HG03103 (cell line): Measurements from ENCODE around the gene SLC25A23.

Source experiments
- ATAC-seq: cut with Tn5 transposase; IDR thresholded peaks from one replicate; pipeline ENCODE4 v1.9.1; 2021; ENCODE audit warnings: low read depth; ENCODE audit not compliant: unreplicated experiment

SLC25A23 gene

DNA sequence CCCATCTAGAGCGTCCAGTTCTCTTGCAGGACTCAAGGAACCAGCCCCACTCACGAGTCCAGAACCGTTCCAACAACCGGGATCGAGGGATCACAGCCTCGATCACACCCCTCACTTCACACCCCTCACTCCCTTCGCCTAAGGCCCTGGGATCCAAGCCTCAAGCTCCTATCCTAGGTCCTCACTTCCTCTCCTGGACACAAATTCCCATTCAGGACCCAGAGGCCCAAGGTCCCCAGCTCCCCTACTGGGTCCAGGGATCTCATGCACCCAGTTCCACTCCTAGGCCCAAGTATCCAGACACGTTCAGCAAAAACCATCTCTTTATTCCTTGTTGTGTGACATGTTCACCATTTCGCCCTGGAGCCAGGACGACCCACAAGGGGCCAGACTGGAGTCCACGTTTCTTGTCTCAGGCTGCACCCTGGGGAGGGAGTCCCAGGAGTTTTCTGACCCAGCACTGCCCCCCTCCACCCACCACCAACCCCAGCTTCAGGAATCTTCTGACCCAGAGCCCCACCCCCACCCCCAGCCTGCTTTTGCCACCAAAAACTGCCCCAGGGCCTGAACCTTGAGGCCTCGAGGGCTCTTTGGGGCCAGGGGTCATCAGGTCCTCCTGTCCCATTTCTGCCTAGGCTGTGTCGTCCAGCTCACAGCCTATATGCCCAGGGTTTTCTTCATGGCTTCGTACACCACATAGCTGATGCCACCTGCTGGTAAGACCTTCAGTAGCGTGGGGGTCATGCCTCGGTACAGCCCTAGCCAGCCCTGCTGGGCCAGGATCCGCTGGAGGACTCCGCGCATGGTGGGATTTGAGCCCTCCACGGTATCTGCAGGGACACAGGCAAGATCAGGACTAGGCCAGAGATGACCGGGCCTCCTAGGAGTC lies 33.6 kb downstream of the SLC25A23 start:
- no peak for ATAC-seq

DNA sequence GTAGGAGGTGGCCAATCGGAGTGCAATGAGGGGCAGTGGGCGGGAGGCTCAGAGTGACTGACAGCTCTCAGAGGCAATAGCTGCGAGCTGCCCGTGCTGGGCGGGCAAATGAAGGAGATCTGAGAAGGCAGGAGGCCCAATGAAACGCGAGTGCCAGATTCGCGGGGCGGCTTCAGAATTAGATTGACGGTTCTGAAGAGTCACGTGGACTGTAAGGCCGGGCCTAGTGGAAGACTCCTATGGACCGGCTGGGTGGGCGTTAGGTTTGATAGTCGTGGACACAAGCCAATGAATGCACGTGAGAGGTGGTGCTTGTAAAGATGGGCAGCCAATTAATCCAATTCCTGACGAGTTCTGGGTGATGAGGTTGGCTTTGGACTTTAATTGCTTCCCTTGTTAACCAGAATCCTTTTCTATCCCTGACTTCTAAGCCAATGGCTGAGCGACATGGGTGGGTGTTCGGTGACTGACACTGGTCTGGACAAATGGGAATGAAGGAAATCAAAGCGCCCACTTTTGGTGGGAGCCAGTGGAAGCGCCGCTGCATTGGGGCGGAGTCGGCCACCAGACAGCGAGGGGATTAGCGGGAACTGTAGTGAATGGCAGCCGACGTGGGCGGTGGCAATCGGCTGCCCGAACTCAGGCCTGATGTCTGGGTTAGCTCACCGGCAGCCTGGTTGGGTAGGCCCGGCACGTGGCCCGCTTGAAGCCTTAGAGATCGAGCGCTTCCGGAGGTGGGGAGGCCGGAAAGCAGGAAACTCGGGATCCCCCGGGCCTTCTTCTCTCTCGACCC lies 34.5 kb downstream of the SLC25A23 start:
- ATAC-seq: peak; percentile 84

DNA sequence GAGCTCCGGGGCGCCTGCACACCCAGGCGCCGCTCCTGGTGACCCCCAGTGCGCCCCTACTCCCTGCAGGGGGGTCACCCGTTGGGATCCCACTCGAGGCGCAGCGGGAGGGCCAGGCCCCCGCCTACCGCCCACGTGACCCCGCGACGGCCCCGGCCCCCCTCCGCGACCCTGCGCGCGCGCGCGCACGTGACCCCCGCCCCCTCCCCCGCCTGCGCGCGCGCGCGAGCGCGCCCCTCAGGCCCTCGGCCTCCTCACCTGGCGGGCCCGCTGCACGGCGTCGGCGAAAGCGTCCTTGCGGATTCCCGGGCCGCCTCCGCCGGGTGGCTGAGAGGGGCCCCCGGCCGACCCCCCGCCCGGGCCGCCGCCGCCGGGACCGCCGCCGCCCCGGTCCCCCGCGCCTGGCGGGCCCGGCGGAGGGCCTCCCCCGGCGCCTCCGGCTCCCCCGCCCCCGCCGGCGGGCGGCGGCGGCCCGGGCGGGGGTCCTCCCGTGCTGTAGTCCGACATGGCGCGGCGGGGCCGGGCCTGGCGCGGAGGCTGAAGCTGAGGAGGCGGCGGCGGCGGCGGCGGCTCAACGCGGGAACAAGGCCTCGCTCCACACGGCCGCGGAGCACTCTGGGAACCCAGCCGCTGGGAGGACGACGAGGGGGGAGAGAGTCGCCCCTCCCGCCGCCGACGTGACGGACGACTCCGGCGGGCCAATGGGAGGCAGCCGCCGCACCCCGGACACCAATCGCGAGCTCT lies 35.2 kb downstream of the SLC25A23 start, which contains the start of gene KHSRP:
Gene KHSRP (minus strand): TSS at position 617 of the 744 bp plus-strand sequence. CDS start 110 bp downstream, at position 507.
- no peak for ATAC-seq

DNA sequence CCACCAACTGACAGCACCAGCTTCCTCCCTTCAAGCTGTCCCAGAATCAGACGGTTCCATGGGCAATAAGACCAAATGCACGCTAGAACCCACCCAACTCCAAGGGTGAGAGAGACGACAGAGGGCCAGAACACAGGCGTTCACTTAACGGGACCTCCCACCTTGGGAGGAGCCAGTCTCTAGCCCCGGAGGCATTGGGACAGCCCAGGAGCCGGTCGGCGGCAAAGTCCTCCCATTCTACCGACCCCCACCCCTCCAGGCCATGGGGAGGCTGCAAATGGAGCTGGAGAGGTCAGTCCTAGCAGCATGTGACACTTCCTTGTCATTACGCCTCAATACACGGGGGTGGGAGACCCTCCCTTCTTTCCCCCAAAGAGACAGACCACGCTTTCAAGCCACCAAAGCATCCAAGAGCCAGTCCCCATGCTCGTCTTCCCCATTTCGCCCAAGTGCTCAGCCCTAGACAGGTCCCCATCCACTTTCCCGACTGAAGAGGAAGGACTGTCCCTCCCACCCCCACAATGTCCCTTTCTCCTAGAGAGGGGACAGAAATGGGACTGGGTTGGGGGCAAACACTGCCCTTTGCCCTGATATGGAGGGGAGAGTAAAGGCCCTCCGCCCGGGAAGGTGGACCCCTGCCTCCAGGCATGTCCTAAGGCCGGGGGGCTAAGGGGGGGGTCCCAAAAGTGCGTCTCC lies 35.9 kb downstream of the SLC25A23 start:
- no peak for ATAC-seq

DNA sequence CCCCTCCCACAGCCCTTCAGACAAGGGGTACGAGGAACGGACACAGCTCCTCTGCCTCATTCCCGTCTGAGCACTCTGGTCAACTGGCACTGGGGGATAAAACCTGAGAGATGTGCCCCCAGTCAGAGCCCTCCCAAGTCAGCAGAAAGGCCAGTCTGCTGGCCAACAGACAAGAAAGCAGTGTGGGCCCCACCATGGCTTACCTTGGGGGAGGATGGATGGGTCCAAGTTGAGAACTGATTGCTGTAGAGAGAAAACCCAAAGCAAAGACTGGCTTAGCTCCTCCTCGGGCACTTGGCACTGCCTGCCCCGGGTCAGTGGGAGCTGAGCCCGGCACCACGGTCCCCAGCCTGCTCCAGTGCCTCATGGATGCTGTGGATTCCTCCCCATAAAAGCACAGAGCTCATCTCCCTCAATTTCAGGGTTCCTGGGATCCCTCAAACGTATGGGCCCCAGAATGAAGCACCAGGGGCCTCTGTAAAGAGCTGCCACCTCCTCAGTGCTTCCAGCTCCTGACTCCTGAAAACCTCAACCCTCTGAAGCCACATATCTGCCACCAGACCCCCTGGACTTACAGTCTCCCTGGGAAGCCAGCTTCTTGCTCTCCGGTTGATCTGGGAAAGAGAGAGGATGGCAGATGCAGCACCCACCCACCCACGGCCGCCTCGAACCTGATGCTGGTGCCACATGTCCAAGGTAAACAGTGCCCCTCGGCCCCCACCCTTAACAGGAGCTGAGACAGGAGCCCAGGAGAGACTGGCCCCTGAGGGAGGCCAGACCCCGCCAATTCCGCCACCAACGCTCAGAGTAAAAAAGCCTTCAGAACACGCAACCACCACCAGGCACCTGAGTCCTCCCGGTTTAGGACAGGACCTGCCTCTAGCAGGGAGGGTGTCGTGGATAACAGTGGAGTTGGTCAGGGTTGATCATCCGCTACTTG lies 38.2 kb downstream of the SLC25A23 start:
- no peak for ATAC-seq

DNA sequence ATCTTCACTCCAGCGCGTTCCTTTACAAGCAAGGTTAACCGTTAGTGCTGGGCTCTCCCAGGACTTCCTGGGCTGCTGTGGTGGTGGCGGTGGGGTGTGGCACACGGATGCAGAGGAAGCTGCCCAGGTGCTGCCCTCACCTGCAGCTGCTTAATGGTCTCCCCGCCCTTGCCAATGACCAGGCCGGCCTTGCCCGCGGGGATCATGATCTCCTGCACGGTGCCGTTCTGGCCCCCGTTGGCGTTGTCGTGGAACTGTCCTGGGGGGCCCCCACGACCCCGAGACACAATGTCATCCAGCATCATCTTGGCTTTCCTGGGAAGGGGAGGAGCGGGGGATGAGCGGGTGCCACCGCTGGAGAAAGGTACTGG lies 41.0 kb downstream of the SLC25A23 start:
- no peak for ATAC-seq

DNA sequence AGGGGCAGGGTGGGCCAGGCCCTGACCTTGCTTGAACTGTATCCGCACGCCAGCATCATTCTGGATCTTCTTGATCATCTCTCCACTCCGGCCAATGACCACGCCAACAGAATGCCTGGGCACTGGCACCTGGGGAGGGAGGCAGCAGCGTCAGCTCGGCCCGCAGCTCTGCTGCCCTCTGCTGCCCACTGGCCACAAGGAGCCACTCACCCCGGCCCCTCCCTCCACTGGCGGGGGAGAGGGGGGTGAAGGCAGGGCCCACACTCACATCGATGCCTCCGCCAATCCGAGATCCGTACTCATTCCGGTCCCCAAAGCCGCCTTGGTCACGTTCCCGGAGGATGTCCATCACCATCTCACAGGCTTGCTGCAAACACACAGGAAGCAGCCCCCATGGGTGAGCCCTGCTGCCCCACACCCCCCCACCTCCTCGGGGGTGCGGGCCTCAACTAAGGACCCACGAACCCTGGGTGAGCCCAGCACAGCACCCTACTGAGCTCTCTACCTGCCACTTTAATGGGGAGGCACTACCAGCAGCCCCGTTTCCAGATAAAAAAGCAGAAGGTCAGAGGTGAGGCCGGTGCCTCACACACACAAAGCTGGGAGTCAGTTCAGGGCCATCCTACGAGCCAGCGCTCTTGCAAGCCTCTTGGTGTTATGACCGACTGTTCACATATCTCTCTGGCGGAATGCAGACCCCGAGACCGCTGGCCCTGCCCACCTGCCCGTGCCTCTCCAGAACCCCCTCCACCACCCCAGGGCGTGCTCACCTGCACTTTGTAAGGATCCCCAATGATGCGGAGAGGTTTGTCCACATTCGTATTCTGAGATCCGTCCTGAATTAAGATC lies 41.7 kb downstream of the SLC25A23 start:
- no peak for ATAC-seq

DNA sequence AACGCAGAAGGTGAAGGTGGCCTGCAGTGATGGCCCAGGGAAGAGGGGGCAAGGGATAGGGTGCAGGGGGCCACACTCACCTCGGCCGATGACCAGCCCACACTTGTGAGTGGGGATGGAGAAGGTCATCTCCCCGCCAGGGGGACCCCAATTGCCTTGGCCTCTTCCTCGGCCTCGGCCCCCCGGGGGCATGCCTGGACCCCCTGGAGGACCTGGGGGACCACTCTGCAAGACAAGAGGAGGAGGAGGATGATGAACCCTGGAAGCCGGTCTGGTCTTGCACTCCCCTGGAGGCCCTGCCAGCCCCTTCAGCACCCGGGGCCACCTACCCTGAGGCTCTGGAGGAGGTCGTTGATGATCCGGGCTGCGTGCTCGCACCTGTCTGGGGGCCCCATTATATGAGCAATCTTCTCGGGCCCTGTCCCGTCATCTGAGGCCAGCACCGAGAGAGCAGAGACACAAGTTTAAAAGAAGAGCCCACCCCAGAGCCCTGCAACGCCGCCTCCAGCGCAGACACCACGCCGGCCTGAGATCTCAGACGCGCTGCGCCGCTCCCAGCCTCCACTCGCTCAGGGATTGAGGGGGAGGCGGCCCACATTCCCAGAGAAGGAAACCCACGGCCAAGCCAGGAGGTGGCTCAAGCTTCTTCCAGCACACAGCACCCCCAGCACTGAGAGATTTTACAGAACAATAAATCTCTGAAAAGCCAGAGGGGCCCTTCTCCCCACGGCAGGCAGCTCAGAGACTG lies 42.8 kb downstream of the SLC25A23 start:
- no peak for ATAC-seq

DNA sequence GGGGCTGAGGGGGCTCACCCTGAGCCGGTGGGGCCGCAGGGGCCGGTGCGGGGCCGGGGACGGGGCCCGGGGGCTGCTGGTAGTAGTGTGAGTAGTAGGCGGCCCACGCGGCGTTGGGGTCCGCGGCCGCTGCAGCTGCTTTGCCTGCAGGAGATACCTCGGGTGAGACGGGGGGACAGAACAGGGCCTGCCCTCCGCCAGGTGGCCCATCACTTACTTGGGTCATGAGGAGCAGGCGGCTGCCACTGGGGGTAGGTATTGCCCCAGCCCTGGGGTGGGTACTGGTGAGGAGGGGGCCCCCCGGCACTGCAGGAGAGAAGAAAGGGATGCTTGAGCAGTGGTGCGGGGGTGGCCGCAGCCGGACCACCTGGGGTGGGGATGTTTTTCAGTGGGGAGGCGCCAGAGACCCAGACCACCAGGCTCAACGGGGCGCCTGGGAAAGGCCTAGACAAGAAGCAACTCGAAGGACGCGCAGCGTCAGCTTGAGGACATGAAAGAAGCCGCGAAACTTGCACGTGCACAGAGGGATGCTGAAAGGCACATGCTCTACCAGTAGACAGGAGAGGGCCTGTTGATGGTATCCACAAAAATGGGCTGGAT lies 43.9 kb downstream of the SLC25A23 start:
- ATAC-seq: no peak

DNA sequence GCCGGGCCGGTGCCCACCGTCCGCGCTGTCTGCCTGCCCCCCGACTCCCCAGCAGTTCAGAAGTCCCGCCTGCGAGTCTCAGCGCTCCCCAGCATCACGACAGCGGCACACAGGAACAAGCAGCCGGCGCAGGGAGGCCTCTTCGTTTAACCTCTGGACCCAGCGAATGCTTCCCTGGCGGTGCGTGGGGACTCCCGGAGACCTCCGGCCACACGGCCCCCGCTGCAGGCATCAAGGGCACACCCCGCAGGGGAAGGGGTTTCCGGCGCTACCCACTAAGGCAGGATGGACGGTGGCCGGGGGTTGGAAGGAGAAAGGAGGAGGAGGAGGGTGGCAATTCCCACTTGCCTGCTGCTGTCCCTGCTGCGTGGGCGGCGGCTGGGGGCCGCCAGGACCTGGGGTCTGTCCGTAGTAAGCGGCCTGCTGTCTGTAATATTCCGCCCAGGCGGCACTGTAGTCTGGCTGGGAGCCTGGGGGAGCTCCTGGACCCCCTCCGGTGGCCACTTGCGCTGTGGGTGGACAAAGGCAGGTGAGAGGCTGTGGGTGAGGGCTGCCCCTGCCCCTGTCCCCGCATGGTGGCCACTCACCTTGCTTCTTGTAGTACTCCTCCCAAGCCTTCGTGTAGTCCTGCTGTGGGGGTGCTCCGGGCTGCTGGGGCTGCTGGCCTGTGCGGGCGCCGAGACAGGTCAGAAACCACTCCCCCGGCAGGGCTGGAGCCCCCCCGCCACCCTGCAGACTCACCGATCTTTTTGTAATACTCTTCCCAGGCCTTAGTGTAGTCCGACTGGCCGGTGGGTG lies 44.6 kb downstream of the SLC25A23 start:
- ATAC-seq: no peak

DNA sequence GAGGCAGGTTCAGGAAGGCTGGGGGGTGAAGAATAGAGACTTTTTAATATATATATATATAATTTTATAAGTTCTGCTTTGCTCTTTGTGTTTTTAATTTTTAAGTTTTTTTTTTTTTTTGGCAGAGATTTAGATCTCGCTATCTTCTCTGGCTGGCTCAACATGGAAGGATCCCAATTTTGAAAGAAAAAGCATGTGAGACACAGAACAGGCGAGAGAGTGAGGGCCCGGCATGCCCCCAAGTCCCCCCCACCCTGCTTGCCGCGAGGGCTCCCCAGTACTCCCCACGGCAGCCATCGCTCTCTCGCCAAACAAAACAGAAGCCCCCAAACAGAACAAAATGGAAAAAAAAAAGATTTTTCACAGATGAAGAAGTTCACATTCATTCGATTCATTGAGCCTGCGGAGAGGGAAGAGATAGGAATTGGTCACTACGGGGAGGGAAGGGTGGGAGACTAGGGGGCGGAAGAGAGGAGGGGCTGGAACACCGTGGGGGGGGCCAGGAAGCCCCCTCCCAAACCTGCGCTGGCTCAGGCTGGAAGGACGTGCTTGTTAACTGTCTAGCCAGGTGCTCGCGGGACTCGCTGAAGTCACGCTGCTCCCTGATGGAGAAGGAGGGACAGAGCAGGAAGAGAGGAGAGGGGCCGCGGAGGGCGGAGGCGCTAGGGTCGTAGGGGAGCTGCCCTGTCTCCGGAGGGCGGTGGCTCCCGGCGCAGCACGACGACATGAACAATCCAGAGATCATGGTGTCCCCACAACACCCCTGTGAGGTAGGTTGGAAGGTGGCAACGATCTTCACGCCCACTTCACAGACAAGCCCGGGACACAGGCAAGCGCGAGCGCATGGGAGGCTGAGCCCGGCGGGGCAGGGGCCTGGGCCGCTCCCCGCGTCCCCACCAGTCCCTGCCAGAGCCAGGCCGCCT lies 45.6 kb downstream of the SLC25A23 start:
- ATAC-seq: no peak

DNA sequence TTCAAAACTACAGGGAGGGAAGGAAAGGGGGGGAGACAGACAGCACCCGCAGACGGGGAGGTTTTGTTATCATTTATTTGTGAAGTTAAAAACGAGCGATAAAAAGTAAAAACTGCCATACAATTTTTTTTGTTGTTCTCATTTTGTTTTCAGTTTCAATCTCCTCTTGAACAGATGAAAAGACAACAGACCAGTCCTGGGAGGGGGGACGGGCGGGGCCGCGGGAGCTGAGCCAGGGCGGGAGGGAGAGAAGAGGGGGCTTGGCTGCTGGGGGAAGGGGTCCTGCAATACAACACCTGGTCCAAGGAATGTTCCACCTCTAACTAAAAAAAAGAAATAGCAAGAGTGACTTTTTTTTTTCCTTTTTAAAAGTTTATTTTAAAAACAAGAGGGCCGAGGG lies 46.3 kb downstream of the SLC25A23 start:
- ATAC-seq: no peak

DNA sequence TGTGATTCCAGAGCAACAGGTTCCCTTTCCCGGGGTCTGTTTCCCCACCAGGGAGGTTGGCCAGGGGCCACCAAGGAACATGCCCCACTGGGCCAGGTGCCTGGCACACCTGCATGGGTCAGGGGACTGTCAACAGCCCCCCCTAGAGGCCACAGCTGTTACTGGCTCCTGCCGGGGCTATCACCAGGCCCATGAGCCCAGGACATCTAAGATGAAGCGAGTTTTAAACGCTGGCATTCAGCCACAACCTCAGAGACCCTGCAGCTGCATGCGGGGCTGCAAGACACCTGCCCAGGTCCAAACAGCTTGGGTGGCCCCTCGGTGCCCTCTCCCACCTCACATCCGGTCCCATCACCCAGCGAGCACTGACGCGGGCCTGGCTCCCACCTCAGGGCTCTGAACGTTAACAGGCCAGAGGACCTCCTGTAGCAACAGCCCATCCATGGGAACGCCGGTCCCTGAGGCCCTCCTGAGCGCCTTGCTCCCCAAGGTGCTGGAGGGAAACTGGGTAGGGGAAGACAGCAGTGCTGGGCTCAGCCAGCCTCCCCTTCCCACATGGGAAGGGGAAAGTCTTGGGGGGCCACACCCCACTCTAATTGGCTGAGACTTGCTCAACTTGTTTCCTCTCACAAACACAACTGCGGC lies 47.0 kb downstream of the SLC25A23 start:
- no peak for ATAC-seq

DNA sequence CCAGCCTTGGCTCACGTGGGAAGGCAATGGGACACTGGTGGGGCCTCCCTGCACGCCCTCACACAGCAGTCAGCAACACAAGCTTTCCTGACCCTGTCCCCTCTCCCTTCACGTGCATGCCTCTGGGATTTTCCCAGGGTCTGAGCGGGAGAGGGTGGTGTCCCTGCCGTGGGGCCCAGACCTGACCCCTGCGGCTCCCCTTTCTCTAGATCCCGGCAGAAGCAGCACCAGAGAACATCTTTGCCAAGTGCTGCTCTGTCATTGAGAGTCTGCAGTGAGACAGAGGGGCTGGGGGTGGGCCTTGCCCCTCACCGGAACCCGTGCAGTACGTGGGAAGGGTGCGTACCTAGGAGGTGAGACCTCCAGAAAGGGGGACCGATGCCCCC lies 47.5 kb downstream of the SLC25A23 start:
- ATAC-seq: no peak

DNA sequence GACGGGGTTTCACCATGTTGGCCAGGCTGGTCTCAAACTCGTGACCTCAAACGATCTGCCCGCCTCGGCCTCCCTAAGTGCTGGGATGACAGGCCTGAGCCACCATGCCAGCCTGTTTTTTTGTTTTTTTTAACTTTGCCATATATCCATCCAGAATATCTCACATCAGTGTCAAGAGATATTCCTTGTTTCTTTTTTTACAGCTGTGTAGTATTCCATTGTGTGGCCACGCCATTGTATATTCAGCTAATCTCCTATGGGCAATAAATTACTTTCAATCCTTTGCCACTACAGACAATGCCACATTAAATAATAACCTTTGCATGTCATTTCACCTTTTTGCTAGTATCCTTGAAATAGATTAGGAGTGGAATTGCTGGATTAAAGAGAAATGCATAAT lies 50.2 kb downstream of the SLC25A23 start:
- no peak for ATAC-seq
